ENCODE measurements around the gene ARNT2.

Gene ARNT2

GRCh38 chr15:80545078-80545477 lies 140.9 kb downstream of the ARNT2 start:
- H3K27me3 Mint-ChIP-seq (ENCODE audit: low read depth, poor library complexity): no peaks in the 10 kb centered on the region
- H3K27ac Mint-ChIP-seq: no peak overlapping the region
- peaks cover 9% of the 10 kb centered on the region for H3K36me3 Mint-ChIP-seq (ENCODE audit: low read depth)
- no peak overlapping the region for H3K4me3 Mint-ChIP-seq
- H3K4me1 Mint-ChIP-seq: no peaks in the 10 kb centered on the region
- no peak for DNase-seq
- no peak for TF ChIP-seq CTCF (IDR thresholded peaks at IDR 0.05)
- peaks cover 7% of the 10 kb centered on the region for H3K9me3 Mint-ChIP-seq

GRCh38 chr15:80547264-80547663 lies 143.1 kb downstream of the ARNT2 start:
- H3K27me3 Mint-ChIP-seq (ENCODE audit: low read depth, poor library complexity): no peaks in the 10 kb centered on the region
- H3K9me3 Mint-ChIP-seq: peaks cover 7% of the 10 kb centered on the region
- H3K4me1 Mint-ChIP-seq: no peaks in the 10 kb centered on the region
- no peak overlapping the region for H3K4me3 Mint-ChIP-seq
- no peak overlapping the region for H3K27ac Mint-ChIP-seq
- TF ChIP-seq CTCF (IDR thresholded peaks at IDR 0.05): no peak
- no peak for DNase-seq
- peaks cover 9% of the 10 kb centered on the region for H3K36me3 Mint-ChIP-seq (ENCODE audit: low read depth)

- H3K36me3 Mint-ChIP-seq (ENCODE audit: low read depth): peaks cover 13% of the 10 kb centered on the region
- H3K27ac Mint-ChIP-seq: no peak overlapping the region
- no peak overlapping the region for H3K4me3 Mint-ChIP-seq
- H3K27me3 Mint-ChIP-seq (ENCODE audit: low read depth, poor library complexity): no peaks in the 10 kb centered on the region
- peaks cover 3% of the 10 kb centered on the region for H3K9me3 Mint-ChIP-seq
- DNase-seq: no peak
- H3K4me1 Mint-ChIP-seq: no peaks in the 10 kb centered on the region
- TF ChIP-seq CTCF (IDR thresholded peaks at IDR 0.05): no peak
Measured at GRCh38 chr15:80549191-80549590, 145.0 kb downstream of the ARNT2 start.

GRCh38 chr15:80549654-80550053 lies 145.5 kb downstream of the ARNT2 start:
- Mint-ChIP-seq H3K9me3 (no peaks in the 10 kb centered on the region), H3K36me3 (ENCODE audit: low read depth) (peaks cover 10% of the 10 kb centered on the region), H3K27me3 (ENCODE audit: low read depth, poor library complexity) (no peaks in the 10 kb centered on the region), H3K4me1 (no peaks in the 10 kb centered on the region), H3K4me3 (no peak overlapping the region), H3K27ac (no peak overlapping the region)
- TF ChIP-seq CTCF (IDR thresholded peaks at IDR 0.05): no peak
- DNase-seq: no peak

GRCh38 chr15:80550219-80550907 lies 146.2 kb downstream of the ARNT2 start:
- H3K27ac Mint-ChIP-seq: no peak overlapping the region
- no peak for DNase-seq
- no peaks in the 10 kb centered on the region for H3K4me1 Mint-ChIP-seq
- peaks cover 17% of the 10 kb centered on the region for H3K36me3 Mint-ChIP-seq (ENCODE audit: low read depth)
- H3K4me3 Mint-ChIP-seq: no peak overlapping the region
- TF ChIP-seq CTCF (IDR thresholded peaks at IDR 0.05): no peak
- H3K9me3 Mint-ChIP-seq: no peaks in the 10 kb centered on the region
- no peaks in the 10 kb centered on the region for H3K27me3 Mint-ChIP-seq (ENCODE audit: low read depth, poor library complexity)

- Mint-ChIP-seq H3K9me3 (no peaks in the 10 kb centered on the region), H3K27me3 (ENCODE audit: low read depth, poor library complexity) (no peaks in the 10 kb centered on the region), H3K4me3 (no peak overlapping the region), H3K27ac (no peak overlapping the region), H3K36me3 (ENCODE audit: low read depth) (peaks cover 19% of the 10 kb centered on the region), H3K4me1 (no peaks in the 10 kb centered on the region)
- DNase-seq: no peak
- no peak for TF ChIP-seq CTCF (IDR thresholded peaks at IDR 0.05)
Measured at GRCh38 chr15:80550908-80551260, 146.7 kb downstream of the ARNT2 start.

Measured in nephron progenitor cell (in vitro differentiated cells).